SK-N-SH treated with all-trans-retinoic acid at 6 μM for 48 hours (cell line): ENCODE measurements around the gene SP3.

Source experiments
- CSDC2 ChIP-seq: fragments of 250-450 bp; sonication (Bioruptor Pico); IDR thresholded peaks from 2 replicates; pipeline ENCODE4 v1.5.0; 2020; ENCODE audit warnings: mild to moderate bottlenecking, moderate library complexity
- GLIS3 ChIP-seq: fragments of 250-450 bp; sonication (Bioruptor Pico); IDR thresholded peaks from 2 replicates; pipeline ENCODE4 v1.5.0; 2020; ENCODE audit warnings: mild to moderate bottlenecking, moderate library complexity
- SNAI2 ChIP-seq: fragments of 250-450 bp; sonication (Bioruptor Pico); IDR thresholded peaks from 2 replicates; pipeline ENCODE4 v1.5.0; 2020; ENCODE audit warnings: mild to moderate bottlenecking, moderate library complexity
- TCF4 ChIP-seq: fragments of 250-450 bp; sonication (Bioruptor Pico); IDR thresholded peaks from 2 replicates; pipeline ENCODE4 v1.8.0; 2021; ENCODE audit warnings: mild to moderate bottlenecking, moderate library complexity, borderline replicate concordance
- TOX ChIP-seq: fragments of 250-450 bp; sonication (Bioruptor Pico); IDR thresholded peaks from 2 replicates; pipeline ENCODE4 v1.8.0; 2021; ENCODE audit warnings: mild to moderate bottlenecking, moderate library complexity, borderline replicate concordance
- TF ChIP-seq, protein P1 (sequence below): fragments of 250-450 bp; sonication (Bioruptor Pico); IDR thresholded peaks from 2 replicates; pipeline ENCODE4 v1.5.1; 2020; ENCODE audit warnings: low read depth, mild to moderate bottlenecking, moderate library complexity
- TF ChIP-seq, protein P2 (sequence below): fragments of 250-450 bp; sonication (Bioruptor Pico); IDR thresholded peaks from 2 replicates; pipeline ENCODE4 v1.8.0; 2021; ENCODE audit warnings: low read depth, mild to moderate bottlenecking, moderate library complexity, borderline replicate concordance
- TF ChIP-seq, protein P3 (sequence below): fragments of 250-450 bp; sonication (Bioruptor Pico); IDR thresholded peaks from 2 replicates; pipeline ENCODE4 v1.8.0; 2020; ENCODE audit warnings: mild to moderate bottlenecking, moderate library complexity, borderline replicate concordance

DNA sequence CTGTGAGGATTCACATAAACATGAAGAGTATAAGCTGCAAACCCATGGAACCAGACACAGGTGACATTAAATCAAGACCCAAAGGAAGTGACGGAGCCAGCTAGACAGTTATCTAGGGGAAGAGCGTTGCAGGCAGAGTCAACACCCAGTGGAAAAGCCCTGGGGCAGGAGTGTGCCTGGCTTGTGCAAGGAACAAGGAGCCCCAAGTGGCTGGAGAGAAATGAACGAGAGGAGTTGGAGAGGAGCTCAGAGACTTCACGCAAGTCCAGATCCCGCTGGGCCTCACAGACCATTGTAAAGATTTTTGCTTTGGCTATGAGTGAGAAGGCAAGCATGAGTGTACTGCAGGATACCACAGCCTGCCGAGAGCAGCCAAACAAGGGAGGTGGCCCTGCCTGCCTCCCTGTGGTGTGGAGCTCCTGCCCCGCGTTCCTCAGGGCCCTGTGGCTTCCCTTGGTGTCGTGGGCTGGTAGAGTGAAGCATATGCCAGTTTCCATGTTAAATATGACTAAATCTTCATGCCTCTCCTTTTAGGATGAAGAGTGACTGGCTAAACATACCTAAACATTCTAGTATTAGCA is 88.2 kb downstream of the SP3 start:
- TF ChIP-seq GLIS3 (CRISPR knock-in tag), result no peak
- no peak for TF ChIP-seq CSDC2 (CRISPR knock-in tag)
- no peak for TF ChIP-seq TCF4
- TF ChIP-seq, protein P1, sequence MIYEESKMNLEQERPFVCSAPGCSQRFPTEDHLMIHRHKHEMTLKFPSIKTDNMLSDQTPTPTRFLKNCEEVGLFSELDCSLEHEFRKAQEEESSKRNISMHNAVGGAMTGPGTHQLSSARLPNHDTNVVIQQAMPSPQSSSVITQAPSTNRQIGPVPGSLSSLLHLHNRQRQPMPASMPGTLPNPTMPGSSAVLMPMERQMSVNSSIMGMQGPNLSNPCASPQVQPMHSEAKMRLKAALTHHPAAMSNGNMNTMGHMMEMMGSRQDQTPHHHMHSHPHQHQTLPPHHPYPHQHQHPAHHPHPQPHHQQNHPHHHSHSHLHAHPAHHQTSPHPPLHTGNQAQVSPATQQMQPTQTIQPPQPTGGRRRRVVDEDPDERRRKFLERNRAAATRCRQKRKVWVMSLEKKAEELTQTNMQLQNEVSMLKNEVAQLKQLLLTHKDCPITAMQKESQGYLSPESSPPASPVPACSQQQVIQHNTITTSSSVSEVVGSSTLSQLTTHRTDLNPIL (CRISPR knock-in tag), result no peak
- TF ChIP-seq, protein P2, sequence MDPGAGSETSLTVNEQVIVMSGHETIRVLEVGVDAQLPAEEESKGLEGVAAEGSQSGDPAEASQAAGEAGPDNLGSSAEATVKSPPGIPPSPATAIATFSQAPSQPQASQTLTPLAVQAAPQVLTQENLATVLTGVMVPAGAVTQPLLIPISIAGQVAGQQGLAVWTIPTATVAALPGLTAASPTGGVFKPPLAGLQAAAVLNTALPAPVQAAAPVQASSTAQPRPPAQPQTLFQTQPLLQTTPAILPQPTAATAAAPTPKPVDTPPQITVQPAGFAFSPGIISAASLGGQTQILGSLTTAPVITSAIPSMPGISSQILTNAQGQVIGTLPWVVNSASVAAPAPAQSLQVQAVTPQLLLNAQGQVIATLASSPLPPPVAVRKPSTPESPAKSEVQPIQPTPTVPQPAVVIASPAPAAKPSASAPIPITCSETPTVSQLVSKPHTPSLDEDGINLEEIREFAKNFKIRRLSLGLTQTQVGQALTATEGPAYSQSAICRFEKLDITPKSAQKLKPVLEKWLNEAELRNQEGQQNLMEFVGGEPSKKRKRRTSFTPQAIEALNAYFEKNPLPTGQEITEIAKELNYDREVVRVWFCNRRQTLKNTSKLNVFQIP (CRISPR knock-in tag), result no peak
- TF ChIP-seq, protein P3, sequence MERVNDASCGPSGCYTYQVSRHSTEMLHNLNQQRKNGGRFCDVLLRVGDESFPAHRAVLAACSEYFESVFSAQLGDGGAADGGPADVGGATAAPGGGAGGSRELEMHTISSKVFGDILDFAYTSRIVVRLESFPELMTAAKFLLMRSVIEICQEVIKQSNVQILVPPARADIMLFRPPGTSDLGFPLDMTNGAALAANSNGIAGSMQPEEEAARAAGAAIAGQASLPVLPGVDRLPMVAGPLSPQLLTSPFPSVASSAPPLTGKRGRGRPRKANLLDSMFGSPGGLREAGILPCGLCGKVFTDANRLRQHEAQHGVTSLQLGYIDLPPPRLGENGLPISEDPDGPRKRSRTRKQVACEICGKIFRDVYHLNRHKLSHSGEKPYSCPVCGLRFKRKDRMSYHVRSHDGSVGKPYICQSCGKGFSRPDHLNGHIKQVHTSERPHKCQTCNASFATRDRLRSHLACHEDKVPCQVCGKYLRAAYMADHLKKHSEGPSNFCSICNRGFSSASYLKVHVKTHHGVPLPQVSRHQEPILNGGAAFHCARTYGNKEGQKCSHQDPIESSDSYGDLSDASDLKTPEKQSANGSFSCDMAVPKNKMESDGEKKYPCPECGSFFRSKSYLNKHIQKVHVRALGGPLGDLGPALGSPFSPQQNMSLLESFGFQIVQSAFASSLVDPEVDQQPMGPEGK (CRISPR knock-in tag), result no peak
- no peak for TF ChIP-seq TOX
- no peak for TF ChIP-seq SNAI2 (CRISPR knock-in tag)
